ENCODE measurements around the gene TTLL9.
"Not testable (repeated sequence)": the region's sequence is repeated elsewhere in the genome, so short reads cannot be mapped to it uniquely, and the experiment has no call there.

Gene TTLL9

DNA sequence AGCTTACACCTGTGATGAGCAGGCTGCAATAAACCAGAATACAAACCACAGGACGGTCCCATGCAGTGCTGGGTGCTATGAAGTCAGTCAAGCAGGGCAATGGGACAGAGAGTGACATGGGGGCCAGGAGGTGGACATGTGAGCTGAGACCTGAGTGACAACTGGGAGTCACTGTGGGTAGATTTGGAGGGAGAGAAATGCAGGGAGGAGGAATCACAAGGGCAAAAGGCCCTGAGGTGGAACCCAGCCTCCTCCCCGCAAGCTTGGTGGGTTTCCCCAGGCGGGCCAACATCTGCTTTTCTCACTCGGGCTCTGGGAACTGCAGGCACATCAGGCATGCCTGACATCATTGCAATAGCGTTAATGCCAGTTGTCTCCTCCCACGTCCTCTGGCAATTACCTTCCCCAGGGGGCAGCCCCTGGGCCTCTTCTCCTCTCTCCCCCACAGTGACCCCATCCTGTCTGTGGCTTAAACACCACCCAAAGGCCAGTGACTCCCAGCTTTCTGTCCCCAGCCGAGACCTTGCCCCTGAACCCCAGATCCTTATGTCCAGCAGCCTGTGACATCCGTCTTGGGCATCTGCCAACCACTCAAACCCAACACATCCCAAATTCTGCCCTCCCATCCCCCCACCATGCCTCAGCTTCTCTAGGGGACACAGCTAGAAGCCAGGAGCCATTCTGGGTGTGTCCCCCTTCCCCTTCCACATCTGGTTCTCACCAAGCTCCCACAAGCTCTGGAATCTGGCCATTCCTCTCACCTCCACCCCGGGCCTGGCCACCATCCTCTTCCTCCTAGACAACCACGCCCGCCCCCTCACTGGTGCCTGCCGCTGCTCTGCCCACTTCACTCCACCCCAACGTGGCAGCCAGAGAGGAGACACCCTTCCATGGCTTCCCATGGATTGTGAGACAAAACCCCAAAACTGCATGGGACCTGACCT, 53.2 kb downstream of the TTLL9 start:
- H3K27ac Mint-ChIP-seq, result no peak overlapping the region
- H3K27me3 Mint-ChIP-seq (ENCODE audit: low read depth), result peaks cover 6% of the 10 kb centered on the region
- peaks cover 8% of the 10 kb centered on the region for H3K4me1 Mint-ChIP-seq
- peaks cover 3% of the 10 kb centered on the region for H3K36me3 Mint-ChIP-seq (ENCODE audit: low read depth)
- no peak overlapping the region for H3K4me3 Mint-ChIP-seq
- H3K9me3 Mint-ChIP-seq, result no peaks in the 10 kb centered on the region
- TF ChIP-seq, protein P1, sequence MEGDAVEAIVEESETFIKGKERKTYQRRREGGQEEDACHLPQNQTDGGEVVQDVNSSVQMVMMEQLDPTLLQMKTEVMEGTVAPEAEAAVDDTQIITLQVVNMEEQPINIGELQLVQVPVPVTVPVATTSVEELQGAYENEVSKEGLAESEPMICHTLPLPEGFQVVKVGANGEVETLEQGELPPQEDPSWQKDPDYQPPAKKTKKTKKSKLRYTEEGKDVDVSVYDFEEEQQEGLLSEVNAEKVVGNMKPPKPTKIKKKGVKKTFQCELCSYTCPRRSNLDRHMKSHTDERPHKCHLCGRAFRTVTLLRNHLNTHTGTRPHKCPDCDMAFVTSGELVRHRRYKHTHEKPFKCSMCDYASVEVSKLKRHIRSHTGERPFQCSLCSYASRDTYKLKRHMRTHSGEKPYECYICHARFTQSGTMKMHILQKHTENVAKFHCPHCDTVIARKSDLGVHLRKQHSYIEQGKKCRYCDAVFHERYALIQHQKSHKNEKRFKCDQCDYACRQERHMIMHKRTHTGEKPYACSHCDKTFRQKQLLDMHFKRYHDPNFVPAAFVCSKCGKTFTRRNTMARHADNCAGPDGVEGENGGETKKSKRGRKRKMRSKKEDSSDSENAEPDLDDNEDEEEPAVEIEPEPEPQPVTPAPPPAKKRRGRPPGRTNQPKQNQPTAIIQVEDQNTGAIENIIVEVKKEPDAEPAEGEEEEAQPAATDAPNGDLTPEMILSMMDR (IDR thresholded peaks at IDR 0.05; ENCODE audit: unreplicated experiment in 3 of 3), result no peak

- TF ChIP-seq, protein P1 (IDR thresholded peaks at IDR 0.05; ENCODE audit: unreplicated experiment in 3 of 3), result no peak
- H3K27me3 Mint-ChIP-seq (ENCODE audit: low read depth), result peaks cover 9% of the 10 kb centered on the region
- no peak overlapping the region for H3K4me3 Mint-ChIP-seq
- peaks cover 3% of the 10 kb centered on the region for H3K36me3 Mint-ChIP-seq (ENCODE audit: low read depth)
- peaks cover 8% of the 10 kb centered on the region for H3K4me1 Mint-ChIP-seq
- H3K27ac Mint-ChIP-seq, result no peak overlapping the region
- no peaks in the 10 kb centered on the region for H3K9me3 Mint-ChIP-seq
Measured at GRCh38 chr20:31924561-31924960, 54.1 kb downstream of the TTLL9 start.

DNA sequence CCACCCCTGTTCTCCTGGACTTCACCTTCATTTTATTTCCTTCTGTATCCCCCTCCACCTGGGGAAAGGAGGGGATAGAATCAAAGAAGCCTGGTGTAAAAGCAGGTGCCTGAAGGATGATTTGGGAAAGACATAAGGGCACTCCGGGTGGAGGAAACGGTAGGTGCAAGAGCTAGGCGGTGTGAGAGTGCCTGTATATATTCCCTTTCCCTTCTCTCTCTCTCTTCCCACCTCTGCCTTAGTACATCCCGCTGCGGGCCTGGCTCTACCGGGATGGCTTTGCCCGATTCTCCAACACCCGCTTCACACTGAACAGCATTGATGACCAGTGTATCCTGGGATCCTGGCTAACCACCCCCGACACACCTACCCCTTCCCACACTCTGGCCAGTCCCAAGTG, 55.2 kb downstream of the TTLL9 start:
- TF ChIP-seq, protein P1 (IDR thresholded peaks at IDR 0.05; ENCODE audit: unreplicated experiment in 3 of 3), result no peak
- peaks cover 9% of the 10 kb centered on the region for H3K4me1 Mint-ChIP-seq
- H3K27me3 Mint-ChIP-seq (ENCODE audit: low read depth), result peaks cover 9% of the 10 kb centered on the region

DNA sequence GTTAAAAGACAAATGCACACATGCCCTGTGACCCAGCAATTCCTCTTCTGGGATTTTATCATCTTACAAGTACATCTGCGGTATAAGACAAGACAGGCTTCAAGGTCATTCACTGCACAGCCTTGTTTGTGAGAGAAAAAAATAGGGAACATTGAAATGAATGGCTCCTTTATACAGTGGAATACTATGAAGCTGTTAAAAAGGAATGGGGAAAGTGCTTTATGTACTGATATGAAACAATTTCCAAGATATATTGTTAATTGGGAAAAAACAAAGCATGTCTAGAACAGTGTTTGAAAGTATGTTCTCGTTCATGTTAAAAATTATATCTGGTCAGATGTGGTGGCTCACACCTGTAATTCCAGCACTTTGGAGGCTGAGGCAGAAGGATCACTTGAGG, 56.1 kb downstream of the TTLL9 start:
- TF ChIP-seq, protein P1 (IDR thresholded peaks at IDR 0.05; ENCODE audit: unreplicated experiment in 3 of 3), result no peak
- Mint-ChIP-seq H3K4me1 (peaks cover 12% of the 10 kb centered on the region), H3K4me3 (no peak overlapping the region), H3K36me3 (ENCODE audit: low read depth) (peaks cover 3% of the 10 kb centered on the region), H3K27ac (no peak overlapping the region), H3K9me3 (no peaks in the 10 kb centered on the region), H3K27me3 (ENCODE audit: low read depth) (peaks cover 14% of the 10 kb centered on the region)

More for the DNA sequence above, 55.2 kb downstream of the TTLL9 start:
- Mint-ChIP-seq H3K27ac (no peak overlapping the region), H3K9me3 (no peaks in the 10 kb centered on the region), H3K36me3 (ENCODE audit: low read depth) (peaks cover 3% of the 10 kb centered on the region), H3K4me3 (no peak overlapping the region)

DNA sequence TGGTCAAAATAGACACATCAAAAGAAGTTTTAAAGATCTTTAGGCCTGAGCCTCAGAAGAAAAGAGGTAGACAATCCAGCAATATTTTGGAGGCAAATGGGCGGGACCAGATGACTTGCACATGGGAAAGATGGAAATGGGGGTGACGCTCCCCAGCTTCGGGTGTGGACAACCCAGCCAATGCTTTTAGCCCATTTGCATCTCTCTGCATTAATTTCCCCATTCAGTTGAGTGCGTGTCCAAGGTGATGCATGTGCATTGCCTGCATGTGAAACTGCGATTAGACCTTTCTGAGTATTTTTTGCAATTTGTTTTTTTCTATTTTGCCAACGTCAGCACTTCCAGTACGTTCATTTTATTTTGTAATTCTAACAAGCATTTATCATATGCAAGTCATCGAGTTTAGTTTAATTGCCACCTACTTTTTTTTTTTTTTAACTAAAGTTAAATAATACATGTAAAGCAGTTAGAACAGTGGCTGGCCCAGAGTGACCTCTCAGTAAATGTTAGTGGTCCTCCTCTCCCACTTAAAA, 57.3 kb downstream of the TTLL9 start:
- peaks cover 12% of the 10 kb centered on the region for H3K4me1 Mint-ChIP-seq
- H3K27ac Mint-ChIP-seq, result no peak overlapping the region
- H3K9me3 Mint-ChIP-seq, result no peaks in the 10 kb centered on the region
- peaks cover 15% of the 10 kb centered on the region for H3K27me3 Mint-ChIP-seq (ENCODE audit: low read depth)
- H3K36me3 Mint-ChIP-seq (ENCODE audit: low read depth), result no peaks in the 10 kb centered on the region
- TF ChIP-seq, protein P1 (IDR thresholded peaks at IDR 0.05; ENCODE audit: unreplicated experiment in 3 of 3), result no peak
- no peak overlapping the region for H3K4me3 Mint-ChIP-seq

GRCh38 chr20:31929631-31930030, 59.2 kb downstream of the TTLL9 start:
- H3K27ac Mint-ChIP-seq, H3K4me1 Mint-ChIP-seq: not testable (repeated sequence)

More at GRCh38 chr20:31929631-31930030, 59.2 kb downstream of the TTLL9 start:
- not testable (repeated sequence) for H3K4me3 Mint-ChIP-seq; H3K36me3 Mint-ChIP-seq (ENCODE audit: low read depth); H3K9me3 Mint-ChIP-seq
- H3K27me3 Mint-ChIP-seq (ENCODE audit: low read depth), result peaks cover 15% of the 10 kb centered on the region
